ENCODE results near the gene HAND1.
"Not testable (repeated sequence)": the region's sequence is repeated elsewhere in the genome, so short reads cannot be mapped to it uniquely, and the experiment has no call there.

HAND1 gene

GRCh38 chr5:154478224-154478565 lies at the start of gene HAND1:
HAND1 (minus strand) TSS chr5:154478227; CDS start chr5:154478008, 219 bp downstream.
- no peak for DNase-seq

GRCh38 chr5:154526231-154527226 lies 48.5 kb upstream of the HAND1 start:
- no peak for DNase-seq

GRCh38 chr5:154524859-154525258 lies 46.8 kb upstream of the HAND1 start:
- no peak for DNase-seq

- DNase-seq, result no peak
Measured at GRCh38 chr5:154524181-154524580, 46.2 kb upstream of the HAND1 start.

DNA sequence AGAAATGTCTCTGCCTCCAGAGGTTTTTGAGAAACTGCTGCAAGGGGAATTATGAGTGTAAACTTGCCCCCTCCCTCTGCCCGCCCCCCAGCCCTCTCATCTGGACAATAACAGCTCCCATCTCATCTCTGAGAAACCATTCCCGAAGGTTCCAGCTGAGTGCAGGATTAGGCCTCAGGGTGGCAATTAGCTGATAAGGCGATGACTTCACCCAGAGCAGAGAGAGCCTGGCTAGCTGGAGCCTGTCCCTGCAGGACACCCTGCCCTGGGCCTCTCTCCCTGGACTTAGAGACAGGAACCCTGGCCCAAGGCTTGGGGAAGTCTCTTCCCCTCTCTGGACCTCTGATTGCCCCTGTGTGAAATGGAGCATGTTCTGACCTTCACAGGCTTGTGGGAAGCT lies 45.7 kb upstream of the HAND1 start:
- no peak for DNase-seq

- DNase-seq, result no peak
Measured at GRCh38 chr5:154523104-154523503, 45.1 kb upstream of the HAND1 start.

DNA sequence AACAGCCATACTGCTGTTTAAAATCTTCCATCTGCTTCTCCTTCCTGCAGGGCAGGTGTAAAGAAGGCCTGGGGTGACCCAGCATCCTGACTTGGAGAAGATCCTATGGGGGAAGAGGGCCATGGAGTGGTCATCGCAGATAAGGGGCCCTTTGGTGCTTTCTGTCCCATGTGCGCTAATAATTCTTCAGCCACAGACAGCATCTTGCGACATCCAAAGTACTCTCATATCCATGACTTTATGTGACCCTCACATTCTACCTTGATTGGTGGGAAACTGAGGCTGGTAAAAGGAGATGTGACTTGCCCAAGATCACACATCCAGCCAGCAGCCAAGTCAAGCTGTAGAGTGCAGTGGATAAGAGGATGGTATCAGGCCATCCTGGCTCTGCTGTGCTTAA lies 44.3 kb upstream of the HAND1 start:
- DNase-seq, result no peak

GRCh38 chr5:154521756-154522155 lies 43.7 kb upstream of the HAND1 start:
- DNase-seq, result no peak

DNA sequence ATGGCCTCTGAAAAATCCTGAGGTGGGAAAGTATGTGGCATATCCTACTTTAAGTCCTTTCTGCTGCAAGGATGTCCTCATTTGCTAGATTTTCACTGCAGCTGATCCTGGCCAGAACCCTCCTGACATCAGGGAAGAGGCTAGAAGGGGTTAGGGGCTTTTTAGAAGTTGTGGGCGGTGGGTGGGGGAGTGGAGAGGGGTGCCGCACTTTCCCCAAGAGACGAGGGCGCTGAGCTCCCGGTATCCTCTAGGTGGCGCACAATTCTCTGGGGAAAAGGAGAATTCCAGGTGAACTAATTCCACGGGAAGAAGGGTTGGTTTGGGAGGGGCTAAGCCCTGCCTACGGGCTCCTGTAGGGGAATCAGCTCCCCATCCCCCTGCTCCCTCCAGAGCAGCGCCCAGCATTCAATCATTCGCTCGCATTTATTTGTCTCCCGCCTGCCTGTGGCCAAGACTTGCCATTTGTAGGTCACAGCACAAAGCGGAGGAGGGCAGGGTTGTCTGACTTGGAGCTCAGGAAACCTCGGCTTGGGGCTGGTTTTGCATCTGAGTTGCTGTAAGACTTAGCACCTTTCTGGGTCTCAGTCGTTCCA lies 42.9 kb upstream of the HAND1 start:
- no peak for DNase-seq

GRCh38 chr5:154519359-154519758 lies 41.3 kb upstream of the HAND1 start:
- DNase-seq, result no peak

GRCh38 chr5:154518438-154518867 lies 40.4 kb upstream of the HAND1 start:
- DNase-seq, result no peak

DNA sequence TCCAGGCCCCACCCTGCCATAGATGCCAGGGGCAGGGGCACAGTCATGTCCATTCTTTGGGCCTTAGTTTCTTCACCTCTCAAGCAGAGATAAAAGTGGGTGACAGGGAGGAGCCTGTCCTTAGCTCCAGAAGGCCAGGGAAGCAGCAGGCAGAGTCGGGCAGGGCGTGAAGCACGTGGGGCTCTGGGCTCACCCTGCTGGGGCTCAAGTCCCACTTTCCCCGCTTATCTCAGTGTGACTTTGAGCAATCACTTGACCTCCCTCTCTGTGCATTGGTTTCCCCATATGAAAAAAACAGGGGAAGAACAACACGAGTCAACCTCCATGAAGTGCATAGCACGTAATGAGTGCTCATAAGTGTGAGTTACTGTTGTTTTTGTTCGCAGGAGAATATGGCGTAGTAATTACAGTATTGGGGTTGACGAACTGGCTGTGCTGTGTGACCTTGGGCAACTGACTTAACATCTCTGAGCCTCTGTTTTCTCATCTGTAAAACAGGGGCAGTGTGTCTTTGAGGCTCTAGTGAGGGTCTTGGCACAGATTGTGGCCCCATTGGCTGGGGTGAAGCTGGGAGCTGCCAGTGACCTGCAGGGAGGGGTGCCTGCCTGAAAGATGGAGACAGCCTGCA lies 39.9 kb upstream of the HAND1 start:
- DNase-seq, result no peak

DNA sequence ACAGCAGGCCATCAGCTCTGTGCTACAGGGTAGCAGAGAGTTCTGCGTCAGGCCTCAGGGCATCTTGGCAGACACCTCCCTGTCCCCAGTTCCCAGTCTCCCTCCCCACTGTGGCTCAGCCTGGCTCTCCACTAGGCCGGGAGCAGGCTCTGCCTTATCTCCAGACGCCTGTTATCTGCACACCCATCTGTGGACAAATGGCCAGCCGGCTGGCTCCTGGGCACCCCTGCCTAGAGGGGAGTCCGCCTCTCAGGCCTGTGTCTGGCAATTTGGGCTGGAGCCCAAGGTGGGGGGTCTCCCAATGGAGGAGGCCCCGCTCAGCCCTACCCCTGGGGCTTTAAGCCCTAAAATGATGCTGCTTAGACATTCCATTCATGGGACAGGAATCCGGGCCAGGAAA lies 39.2 kb upstream of the HAND1 start:
- no peak for DNase-seq

GRCh38 chr5:154516475-154516874 lies 38.4 kb upstream of the HAND1 start:
- no peak for DNase-seq

GRCh38 chr5:154515488-154515887 lies 37.5 kb upstream of the HAND1 start:
- not testable (repeated sequence) for DNase-seq

DNA sequence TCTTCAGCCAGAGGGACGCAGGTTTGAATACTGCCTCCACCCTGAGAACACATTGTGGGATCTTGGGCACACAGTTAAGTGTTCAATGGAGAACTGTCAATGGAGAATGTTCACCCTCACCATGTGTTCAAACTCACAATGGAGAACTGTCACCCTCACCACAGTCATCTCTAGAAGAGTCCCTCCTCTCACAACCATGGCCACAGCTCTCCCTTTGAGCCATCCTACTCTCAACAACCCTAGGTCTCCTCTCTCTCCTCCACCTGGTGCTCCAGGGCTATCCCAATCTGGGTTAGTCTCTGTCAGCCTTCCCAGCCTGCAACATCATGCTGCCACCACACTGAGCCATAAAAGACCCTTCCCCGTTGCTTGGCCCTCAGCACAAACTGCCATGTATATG lies 36.3 kb upstream of the HAND1 start:
- DNase-seq, result no peak

DNA sequence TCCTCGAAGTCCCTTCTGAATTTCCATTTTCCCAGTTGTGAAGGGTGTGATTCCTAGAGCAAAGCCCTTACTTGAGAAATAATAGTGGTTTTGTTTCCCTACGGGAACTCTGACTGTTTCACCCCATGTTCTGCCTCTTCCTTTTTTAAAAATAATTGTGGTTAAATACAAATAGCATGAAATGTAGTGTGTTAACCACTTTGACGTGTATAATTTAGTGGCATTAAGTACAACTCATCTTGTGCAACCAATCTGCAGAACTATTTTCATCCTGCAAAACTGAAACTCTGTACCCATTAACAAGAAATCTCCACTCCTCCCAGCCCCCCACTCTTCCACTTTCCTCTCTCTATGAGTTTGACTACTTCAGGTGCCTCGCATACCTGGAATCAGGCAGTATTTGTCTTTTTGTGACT lies 35.6 kb upstream of the HAND1 start:
- no peak for DNase-seq

- no peak for DNase-seq
Measured at GRCh38 chr5:154511984-154512383, 34.0 kb upstream of the HAND1 start.

GRCh38 chr5:154509784-154510555 lies 31.9 kb upstream of the HAND1 start:
- DNase-seq, result no peak

- DNase-seq, result no peak
Measured at GRCh38 chr5:154508114-154508513, 30.1 kb upstream of the HAND1 start.

- DNase-seq, result no peak
Measured at GRCh38 chr5:154506716-154507080, 28.7 kb upstream of the HAND1 start.

DNA sequence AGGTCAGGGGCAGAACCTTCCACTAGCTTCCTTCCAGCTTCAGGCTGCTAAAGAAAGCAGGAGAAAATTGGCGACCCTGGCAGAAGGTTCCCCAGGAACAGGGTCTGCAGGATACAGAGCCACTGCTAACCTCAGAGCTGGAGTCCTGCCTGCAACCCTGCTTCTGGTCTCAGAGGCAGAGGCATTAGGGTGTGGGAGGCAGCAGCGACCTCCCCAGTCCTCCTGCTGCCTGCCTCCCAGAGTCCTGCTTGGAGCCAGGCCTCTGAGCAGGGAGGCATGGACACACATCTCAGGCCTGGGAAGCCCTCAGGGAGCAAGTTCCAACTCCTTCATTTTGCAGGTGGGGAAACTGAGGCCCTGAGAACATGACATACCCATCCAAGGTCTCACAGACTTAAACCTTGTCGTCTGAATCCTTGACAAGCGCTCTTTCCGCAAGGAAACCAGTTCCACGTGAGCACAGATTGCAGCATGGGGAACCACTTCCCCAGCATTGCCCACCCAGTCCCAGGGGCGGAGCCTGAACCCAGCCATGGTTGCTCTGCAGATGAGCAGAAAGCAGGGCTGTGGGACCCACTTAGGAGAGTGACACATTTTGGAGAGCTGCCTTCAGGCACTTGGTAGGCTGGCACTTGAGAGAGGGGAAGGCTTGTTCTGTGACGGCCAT lies 28.2 kb upstream of the HAND1 start:
- no peak for DNase-seq

- no peak for DNase-seq
Measured at GRCh38 chr5:154505567-154505966, 27.5 kb upstream of the HAND1 start.

All from activated CD4-positive, alpha-beta T cell treated with anti-CD3 and anti-CD28 coated beads, Interleukin-2, amount 50 U/mL, for 4 hours (primary cell).